Esophagus mucosa (tissue), 1 donor: ENCODE data around the gene TMCC1. TPM values are rescaled to one million over a fixed set of nuclear protein-coding genes. Genes with fewer than 3 reads are reported as not detected.

Source experiments
- ATAC-seq: fragments of 200-7000 bp; cut with Tn5 transposase; one replicate; pipeline ENCODE4 v1.9.1; 2020
- total RNA-seq: library from RNA; stranded (reverse); gene quantifications from one replicate; pipeline ENCODE4 v1.2.4, GENCODE V29; 2023
- donor health status: DM: yes; HTN: yes; CAD: no.

TMCC1 gene
- total RNA-seq, 1 donor from 2014 or later: 23.4 TPM

- no peak for ATAC-seq
These were observed 58.9 kb downstream of the TMCC1 start for GRCh38 chr3:129834580-129834979.

GRCh38 chr3:129831942-129832341 is 61.6 kb downstream of the TMCC1 start:
- peak; percentile 69 for ATAC-seq

GRCh38 chr3:129831503-129831902 is 62.0 kb downstream of the TMCC1 start:
- no peak for ATAC-seq

- peak; percentile 71 for ATAC-seq
These were observed 63.9 kb downstream of the TMCC1 start for GRCh38 chr3:129829640-129830039.

- ATAC-seq: no peak
These were observed 65.7 kb downstream of the TMCC1 start for GRCh38 chr3:129827765-129828164.

GRCh38 chr3:129824926-129825541 is 68.5 kb downstream of the TMCC1 start:
- peak; percentile 62 for ATAC-seq

GRCh38 chr3:129822679-129823078 is 70.8 kb downstream of the TMCC1 start:
- no peak for ATAC-seq

GRCh38 chr3:129822241-129822640 is 71.3 kb downstream of the TMCC1 start:
- no peak for ATAC-seq

- ATAC-seq: no peak
These were observed 72.9 kb downstream of the TMCC1 start for GRCh38 chr3:129820587-129820986.

- ATAC-seq: no peak
These were observed 80.9 kb downstream of the TMCC1 start for GRCh38 chr3:129812589-129812988.

- ATAC-seq: no peak
These were observed 84.2 kb downstream of the TMCC1 start for GRCh38 chr3:129809297-129809696.

GRCh38 chr3:129796146-129796545 is 97.4 kb downstream of the TMCC1 start:
- ATAC-seq: no peak

- peak; percentile 58 for ATAC-seq
These were observed 98.1 kb downstream of the TMCC1 start for GRCh38 chr3:129795186-129796010.

GRCh38 chr3:129794311-129795185 is 99.0 kb downstream of the TMCC1 start:
- ATAC-seq: peak; percentile 97

GRCh38 chr3:129793942-129794310 is 99.6 kb downstream of the TMCC1 start:
- ATAC-seq: no peak

GRCh38 chr3:129793319-129793718 is 100.2 kb downstream of the TMCC1 start:
- ATAC-seq: peak; percentile 5

GRCh38 chr3:129783470-129783869 is 110.0 kb downstream of the TMCC1 start:
- ATAC-seq: no peak

- ATAC-seq: no peak
These were observed 114.6 kb downstream of the TMCC1 start for GRCh38 chr3:129778871-129779270.

- no peak for ATAC-seq
These were observed 115.7 kb downstream of the TMCC1 start for GRCh38 chr3:129777806-129778205.

- ATAC-seq: no peak
These were observed 117.6 kb downstream of the TMCC1 start for GRCh38 chr3:129775870-129776269.

GRCh38 chr3:129773691-129774663 is 119.5 kb downstream of the TMCC1 start:
- no peak for ATAC-seq

- ATAC-seq: no peak
These were observed 122.9 kb downstream of the TMCC1 start for GRCh38 chr3:129770604-129771003.
